TTC549 (cell line): ENCODE data around the gene CAPN2.

Experiments
- FAIRE-seq: peaks from 2 replicates; lab custom pipeline; 2012; peaks lifted over from hg19 to GRCh38; lab: Jason Lieb, UNC

The CAPN2 gene

DNA sequence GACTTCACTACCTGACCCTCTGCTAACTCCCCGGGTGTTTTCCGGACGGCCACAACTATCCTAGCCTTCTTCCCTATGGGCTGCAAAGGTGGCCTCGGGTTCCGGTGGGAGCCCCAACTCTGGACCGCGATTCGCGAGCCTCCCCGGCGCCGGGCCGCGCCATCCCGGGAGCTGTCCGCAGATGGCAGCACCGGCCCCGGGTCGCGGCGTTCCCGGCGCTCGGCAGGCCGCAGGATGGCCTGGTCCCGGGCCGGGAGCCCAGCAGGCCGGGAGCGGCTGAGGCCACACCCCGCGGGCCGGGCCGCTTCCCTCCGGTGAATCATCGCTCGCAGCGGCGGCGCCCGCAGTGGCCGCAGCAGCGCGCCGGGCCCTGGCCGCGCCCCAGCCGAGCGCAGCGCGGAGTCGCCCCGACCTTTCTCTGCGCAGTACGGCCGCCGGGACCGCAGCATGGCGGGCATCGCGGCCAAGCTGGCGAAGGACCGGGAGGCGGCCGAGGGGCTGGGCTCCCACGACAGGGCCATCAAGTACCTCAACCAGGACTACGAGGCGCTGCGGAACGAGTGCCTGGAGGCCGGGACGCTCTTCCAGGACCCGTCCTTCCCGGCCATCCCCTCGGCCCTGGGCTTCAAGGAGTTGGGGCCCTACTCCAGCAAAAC is at the start of gene CAPN2:
TSS of gene CAPN2 (plus strand) at position 346 of the 656 bp plus-strand sequence. CDS start at position 448, 102 bp downstream.
- FAIRE-seq = no peak

DNA sequence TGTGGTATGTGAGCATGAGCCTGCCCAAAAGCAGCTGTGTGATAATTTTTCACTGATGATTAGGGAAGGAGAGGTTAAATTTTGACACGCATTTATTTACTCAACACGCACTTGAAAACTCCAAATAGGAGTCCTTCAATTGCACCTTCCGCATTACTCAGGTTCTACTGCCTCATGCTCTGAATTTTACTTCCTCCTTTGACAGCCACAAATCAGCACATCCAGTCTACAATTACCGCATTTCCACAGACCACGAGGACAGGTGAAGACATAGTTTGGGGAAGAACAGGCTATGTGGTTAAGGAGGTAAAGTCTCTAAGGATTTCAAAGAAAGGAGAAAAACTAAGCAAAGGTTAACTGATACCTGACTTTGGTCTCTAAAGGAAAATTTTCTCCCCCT is 49.4 kb upstream of the CAPN2 start:
- no peak for FAIRE-seq

DNA sequence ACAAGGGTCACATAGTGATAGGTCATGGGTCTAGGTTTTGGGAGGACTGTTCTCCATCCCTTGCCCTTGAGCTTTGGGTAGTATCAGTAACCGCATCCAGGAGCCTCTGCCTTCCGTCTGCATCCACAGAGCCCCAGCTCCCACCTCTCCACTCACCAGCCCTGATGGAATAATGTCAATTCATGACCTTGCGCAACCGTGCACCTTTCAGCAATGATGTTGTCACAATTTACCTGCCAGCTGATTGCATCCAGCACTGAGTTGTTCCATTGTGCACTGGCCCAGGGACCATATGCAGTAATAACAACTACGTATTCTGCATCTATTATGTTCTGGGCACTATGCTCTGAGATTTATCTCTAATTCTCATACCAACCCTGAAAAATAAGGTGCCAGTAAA is 48.2 kb upstream of the CAPN2 start:
- FAIRE-seq = no peak

DNA sequence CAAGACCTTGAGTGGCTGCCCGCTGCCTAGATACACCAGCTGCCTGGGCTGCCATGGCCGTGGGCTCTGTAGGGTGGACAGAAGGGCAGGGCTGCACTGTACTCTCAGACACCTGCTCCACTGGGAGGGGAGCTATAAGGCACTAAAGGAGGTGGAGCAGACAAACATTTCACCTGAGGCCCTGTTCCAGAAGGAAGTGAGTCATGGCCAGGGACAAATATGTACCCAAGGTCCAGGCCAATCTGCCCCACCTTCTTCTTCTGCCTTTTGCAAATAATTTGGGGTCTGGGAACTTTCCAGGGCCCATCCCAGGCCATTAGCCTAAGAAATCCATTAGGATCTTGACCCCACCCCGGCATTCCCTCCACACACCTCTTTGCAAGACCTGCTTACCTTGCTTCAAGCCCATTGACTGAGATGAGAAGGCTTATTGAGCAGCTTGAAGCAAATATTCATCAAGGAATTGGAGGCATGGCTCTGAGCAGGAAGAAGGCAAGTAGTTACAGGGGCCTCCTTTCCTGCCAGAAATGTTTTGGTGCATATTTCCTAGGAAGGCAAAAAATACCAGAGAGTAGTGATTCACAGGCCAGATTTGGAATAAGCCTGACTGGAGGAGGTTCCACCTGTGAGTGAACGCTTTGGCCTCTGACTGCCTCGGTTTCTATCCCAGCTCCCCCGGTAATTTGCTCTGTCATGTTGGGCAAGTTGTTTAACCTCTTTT is 46.6 kb upstream of the CAPN2 start, which contains the start of gene CAPN8:
TSS of gene CAPN8 (minus strand) at position 110 of the 721 bp plus-strand sequence. CDS start at position 55, 55 bp downstream.
- no peak for FAIRE-seq

DNA sequence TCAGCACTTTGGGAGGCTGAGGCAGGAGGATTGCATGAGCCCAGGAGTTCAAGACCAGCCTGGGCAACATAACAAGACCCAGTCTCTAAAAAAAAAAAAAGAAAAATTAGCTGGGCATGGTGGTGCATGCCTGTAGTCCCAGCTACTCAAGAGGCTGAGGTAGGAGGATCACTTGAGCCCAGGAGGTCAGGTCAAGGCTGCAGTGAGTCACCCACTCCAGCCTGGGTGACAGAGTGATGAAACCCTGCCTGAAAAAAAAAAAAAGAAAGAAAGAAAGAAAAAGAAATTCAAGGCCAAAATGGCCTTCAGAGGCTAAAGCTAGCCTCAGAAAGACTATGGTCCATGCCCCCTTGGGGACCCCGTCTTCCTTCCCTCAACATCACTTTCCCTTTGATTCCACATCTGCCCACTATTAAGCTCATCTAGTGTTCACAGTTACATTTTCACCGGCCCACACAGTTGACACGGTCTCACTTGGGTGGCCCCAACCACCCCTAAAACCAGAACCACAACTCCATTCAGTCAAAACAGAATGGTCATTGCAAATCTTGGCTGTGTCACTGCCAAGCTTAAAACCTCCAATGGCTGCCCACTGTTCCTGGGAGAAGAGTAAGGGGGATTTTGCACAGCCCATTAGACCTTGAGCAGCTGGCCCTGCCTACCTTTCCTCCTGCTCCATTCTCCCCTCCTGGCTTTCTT is 44.7 kb upstream of the CAPN2 start:
- no peak for FAIRE-seq

DNA sequence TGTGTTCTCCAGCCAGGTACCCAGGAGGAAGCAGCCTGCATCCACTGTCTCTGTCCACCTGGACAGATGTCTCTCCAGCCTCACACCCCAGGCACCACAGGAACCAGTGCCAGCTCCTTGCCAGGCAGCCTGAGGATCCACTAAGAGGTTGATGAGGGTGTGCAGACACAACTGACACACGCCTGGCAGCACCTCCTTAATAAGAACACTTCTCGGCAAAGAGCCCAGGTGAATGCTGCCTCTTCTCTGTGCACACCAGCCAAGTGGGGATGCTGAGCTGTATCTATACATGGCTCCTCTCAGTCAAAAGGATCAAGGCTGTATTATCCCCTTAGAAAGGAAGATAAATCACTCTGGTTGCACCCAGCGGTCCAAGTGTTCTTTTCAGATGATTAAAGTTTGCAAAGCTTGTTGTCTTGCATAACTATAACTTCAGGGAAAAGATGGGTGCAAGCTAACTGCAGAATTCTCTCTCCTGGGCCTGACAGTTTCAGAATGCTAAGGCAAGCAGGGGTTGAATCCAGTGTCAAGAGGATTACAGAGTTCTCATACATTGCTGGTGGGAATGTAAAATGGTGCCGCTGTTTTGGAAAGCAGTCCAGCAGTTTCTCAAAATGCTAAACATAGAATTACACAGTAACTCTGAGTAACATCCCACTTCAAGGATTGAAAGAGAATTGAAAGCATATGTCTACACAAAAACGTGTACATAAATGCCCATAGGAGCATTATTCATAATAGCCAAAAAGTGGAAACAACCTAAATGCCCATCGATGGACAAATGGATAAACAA is 43.1 kb upstream of the CAPN2 start:
- FAIRE-seq = no peak

DNA sequence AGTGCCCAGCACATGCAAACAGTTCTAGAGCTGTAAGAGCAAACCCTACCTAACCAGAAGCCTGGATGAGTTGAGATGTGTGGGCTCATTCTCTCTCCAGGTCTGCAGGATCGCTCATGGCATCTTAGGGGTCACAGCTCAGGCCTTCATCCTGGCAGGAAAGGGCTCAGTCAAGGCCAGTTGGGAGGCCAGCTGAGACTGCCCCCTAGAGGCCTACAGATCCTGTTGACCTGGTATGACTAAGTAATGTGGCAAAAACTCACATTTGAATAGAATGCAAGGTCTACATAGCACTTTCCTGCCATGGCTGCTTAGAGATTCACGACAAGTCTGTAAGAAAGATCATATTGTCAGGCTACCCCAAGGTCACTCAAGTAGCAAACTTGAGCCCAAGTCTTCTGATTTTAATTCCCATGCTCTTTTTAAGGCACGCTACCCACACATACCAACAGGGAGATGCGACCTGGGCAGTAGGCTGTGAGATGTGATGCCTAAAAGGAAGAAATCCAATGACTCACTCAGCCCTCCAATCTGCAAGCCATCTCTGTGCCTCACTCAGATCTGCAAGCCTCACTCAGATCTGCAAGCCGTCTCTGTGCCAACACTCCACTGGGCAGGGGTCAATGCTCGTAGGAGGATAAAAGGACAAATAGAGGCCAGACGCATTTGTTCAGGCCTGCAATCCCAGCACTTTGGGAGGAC is 41.7 kb upstream of the CAPN2 start:
- no peak for FAIRE-seq

DNA sequence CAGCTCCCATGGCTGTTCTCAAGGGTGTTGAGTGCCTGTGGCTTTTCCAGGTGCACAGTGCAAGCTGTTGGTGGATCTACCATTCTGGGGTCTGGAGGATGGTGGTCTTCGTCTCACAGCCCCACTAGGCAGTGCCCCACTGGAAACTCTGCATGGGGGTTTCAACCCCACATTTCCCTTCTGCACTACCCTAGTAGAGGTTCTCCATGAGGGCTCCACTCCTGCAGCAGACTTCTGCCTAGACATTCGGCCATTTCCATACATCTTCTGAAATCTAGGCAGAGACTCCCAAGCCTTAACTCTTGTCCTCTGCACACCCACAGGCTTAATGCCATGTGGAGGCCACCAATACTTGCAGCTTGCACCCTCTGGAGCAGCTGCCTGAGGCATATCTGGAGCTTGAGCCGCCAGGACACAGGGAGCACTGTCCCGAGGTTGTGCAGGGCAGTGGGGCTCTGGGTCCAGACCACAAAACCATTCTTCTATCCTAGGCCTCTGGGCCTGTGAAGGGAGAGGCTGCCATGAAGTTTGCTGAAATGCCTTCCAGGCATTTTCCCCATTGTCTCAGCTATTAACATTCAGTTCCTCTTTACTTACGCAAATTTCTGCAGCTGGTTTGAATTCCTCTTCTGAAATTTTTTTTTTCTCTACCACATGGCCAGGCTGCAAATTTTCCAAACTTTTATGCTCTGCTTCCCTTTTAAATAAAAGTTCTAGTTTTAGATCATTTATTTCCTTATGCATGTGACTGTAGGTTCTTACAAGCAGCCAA is 38.0 kb upstream of the CAPN2 start:
- FAIRE-seq = no peak

DNA sequence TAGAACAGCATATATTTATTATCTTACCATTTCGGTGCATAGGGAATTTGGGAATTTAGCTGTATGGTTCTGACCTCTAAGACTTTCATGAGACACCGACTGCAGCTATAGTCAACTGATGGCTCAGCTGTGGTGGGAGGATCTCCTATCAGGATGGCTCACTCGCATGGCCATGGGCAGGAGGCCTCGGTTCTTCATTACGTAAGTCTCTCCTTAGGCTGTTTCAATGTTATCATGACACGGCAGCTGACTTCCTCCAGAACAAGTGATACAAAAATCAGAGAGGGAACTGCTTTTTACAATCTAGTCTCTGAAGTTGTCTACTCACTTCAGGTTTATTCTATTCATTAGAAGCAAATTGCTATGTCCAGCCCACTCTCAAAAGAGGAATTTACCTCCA is 33.5 kb upstream of the CAPN2 start:
- FAIRE-seq = no peak

DNA sequence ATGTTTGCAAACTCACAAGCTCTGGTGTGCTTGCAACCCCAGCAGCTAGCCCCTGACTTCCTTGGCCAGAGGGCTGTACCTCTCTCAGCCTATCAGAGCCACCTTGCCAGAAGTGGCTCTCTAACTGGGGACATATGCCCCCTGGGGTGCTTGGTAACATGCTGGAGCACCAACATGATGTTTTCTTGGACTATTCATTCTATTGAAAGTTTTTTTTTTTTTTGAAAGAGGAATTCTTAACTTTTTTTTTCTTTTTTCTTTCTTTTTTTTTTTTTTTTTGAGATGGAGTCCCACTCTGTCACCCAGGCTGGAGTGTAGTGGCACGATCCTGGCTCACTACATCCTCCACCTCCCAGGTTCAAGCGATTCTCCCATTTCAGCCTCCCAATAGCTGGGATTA is 32.2 kb upstream of the CAPN2 start:
- FAIRE-seq = no peak

DNA sequence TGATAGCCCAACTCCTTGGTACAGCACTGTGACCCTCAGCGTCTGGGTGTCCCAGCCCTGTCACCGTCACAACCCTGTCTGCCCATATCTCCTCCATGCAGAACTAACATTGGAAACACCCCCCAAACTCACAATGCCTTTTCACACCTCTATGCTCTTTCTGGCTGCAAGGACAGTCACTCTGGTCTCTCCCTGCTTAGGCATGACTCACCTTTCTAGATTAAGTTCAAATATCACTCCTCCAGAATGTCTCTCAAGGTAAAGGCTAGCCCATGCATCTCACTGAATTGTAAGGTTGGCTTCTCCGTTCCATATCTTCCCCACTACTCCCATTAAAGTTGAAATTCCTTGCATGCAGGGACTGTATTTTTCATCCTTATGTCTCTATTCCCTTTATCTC is 29.8 kb upstream of the CAPN2 start:
- no peak for FAIRE-seq

DNA sequence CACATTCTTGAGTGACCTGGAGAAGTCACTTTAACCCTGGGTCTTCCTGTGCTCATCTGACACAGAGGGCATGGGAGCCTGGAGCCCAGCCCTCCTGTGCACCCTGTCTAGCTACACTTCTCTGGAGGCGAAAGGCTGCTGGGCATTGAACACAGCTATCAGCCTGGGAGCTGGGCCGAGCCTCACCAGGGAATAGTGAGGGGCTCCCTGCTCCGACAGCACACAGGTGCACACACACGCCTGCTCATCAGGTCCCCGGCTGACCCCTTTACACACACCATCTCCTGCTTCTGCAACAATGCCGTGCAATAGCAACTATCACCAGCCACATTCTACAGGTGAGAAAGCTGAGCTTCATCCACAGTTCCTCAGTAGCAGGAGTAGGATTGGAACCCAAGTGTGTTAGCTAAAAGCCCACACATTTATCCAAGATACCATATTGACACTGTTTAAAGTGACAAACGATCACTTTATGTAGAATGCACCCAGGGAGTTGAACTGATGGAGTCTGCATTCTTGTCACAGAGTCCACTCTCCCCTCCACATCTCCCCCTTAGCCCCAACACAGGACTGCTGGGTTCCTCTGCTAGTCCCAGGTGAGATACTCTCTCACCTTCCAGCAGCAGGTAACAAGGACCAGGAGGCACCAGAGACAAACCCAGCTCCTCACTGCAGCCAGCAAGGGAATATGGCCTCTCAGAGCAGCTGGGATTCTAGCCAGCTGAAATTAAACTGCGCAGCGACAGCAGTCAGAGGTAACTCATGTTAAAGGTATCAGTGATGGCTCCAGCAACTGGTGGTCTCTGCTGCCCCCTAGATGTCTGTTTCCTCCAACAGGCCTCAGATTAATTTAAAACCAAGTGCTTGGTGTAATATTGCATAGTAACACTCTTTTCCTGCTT is 28.5 kb upstream of the CAPN2 start:
- FAIRE-seq = no peak

DNA sequence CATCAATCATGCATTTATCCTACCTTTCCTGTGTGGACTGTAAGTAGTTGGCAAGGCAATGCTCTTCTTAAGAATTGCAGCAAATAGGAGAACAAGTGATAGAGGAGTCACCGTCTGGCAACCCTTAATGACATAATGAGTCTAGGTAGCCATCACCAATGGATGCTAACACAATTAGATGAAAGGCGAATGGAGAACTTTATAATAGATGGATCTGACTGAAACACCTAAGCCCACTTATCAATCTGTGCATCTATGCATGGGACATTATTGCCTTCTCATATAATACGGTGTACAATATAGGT is 27.9 kb upstream of the CAPN2 start:
- no peak for FAIRE-seq

DNA sequence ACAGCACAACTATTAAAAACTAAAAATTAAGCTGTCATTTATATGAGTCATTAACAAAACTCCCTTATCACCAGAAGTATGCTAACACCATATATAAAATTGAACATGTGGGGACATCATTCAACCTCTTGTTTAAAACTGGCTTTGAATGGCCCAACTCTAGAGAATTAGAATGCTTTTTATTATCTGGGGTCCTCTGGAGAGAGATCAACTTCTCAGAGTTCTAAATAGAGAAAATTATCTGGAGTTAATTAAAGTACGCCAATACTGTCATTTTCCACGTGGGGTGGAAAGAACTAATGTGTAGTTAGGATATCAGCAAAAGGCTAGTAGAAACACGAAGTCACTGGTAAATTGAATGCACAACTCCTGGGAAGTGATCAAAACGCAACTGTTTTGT is 21.2 kb upstream of the CAPN2 start:
- no peak for FAIRE-seq

DNA sequence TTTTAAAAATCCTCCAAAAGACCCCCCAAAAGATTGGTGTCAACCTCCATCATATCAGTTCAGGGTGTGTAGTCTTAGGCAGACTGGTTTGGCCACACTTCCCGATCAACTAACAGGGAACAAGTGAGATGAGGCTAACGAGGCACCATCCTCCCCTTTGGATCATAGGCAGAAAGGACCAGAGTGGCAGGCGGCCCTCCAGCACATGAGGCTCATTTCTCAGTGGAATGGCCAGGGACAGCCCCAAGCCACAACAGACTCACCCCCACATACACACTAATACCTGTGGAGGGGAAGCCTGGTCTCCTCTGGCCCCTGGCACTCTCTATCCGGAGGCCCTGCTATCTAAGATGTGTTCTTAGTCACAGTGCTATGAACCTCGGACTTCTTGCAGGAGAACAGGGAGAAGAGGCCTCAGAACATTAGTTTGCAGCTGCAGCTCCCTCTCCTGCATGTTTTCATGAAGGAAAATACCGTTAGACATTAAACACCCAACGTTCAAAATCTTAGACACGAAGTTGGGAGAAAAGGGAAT is 17.3 kb upstream of the CAPN2 start:
- no peak for FAIRE-seq

DNA sequence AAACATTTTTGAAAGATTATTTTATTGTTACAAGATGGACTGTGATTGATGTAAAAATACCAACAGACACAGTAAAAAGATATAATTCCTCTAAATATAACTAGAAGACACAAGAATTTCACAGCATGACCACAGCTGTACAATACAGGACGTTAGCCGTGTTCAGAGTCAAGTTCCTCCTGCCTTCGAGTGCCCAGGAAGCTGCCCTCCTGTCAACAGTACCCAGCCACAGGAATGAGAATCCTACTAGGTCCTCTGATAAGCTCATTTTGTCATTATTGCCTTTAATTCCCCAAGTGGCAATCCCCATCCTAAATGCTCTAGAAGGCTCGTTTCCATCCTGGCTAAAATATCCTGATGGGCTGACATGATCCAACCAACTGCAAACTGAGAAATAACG is 16.4 kb upstream of the CAPN2 start:
- no peak for FAIRE-seq

DNA sequence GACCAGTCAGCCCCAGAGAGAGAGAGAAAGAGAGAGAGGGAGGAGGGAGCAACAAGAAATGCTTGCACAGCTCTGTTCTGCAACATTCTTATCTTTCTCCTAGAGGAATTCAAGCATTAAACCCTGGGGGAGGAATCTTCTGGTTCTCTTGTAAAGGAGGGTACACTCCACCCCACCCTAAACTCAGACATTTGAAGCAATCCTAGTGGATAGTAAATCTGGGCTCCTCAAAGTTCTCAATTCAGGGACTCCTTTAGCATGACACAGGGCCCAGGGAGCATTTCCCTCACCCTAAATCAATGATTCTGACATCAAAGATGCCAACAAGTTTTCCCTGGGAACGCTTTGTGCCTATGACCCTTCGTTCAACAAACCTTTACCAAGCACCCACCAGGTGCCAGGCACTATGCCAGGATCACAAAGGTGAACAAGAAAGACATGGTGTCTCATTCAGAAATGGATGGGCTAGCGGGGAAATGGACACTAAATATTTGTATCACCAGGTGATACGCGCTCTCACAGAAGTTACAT is 11.9 kb upstream of the CAPN2 start:
- FAIRE-seq = no peak

DNA sequence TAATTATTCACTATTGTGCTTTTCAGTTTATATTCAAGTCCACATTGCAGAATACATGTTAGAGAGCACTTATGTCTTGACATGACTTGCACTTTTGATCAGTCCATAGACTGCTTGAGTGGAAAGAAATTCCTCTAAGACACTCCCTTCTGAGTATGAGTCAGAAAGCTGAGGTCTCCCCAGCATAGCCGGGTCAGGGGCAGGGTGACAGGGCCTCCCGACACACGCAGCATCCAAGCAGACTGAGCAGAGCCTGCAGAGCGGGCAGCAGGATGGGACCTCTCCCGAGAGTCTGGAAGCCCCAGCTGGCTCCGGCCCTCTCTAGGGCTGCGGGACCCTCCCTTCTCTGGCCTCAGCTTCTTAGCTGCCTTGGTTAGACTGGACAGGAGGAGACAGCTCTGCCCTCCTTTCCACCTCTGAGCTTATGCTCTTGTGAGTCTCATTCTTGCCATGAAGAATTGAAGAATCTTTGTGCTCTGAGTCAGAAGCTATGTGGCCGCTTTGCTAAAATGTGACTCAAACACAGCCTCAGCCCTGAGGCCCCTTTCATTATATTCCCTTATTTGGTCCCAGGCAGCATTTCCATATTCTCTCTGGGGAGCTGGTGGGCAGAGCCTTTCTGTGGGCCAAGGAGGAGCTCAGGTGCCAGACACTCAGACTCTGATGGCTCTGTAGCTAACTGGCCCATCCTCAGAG is 11.2 kb upstream of the CAPN2 start:
- peak; percentile 70 for FAIRE-seq
